Lower leg skin (tissue), 3 donors: ENCODE results near the gene MAS1L.

Experiments
- CTCF ChIP-seq, 3 donors: fragments of 450-650 bp; IDR thresholded peaks; one replicate each; pipeline ENCODE4 v1.5.1; 2016; ENCODE audit warnings: antibody characterized with exemption in 3 of 3, mild to moderate bottlenecking in 3 of 3, moderate library complexity in 2 of 3
- POLR2A ChIP-seq, 2 donors: fragments of 450-650 bp; IDR thresholded peaks; one replicate each; pipeline ENCODE4 v1.6.1; 2016 to 2017; ENCODE audit warnings: antibody characterized with exemption in 2 of 2, mild to moderate bottlenecking in 1 of 2, moderate library complexity in 1 of 2

GRCh38 chr6:29502597-29502996, 14.8 kb upstream of the MAS1L start:
- no peak for TF ChIP-seq CTCF (IDR thresholded peaks at IDR 0.05)
- no peak for TF ChIP-seq POLR2A (IDR thresholded peaks at IDR 0.05)
